Cardiac fibroblast (primary cell): Measurements from ENCODE around the gene BTBD9.

Experiments
- DNase-seq, 2 donors: peaks; one replicate each; pipeline versions ENCODE4 v3.0.0 to v3.0.0-alpha.2; 2010; ENCODE audit warnings: low read depth in 2 of 2
- H3K4me3 ChIP-seq, 2 donors: replicated peaks in 1 of 2; 1 replicate in 1 of 2; 2 replicates in 1 of 2; pipeline ENCODE4 v1.5.1; 2011; ENCODE audit warnings: low read depth in 2 of 2, low read length in 2 of 2, mild to moderate bottlenecking in 2 of 2, moderate library complexity in 1 of 2
- TF ChIP-seq, protein P1 (sequence below): IDR thresholded peaks from one replicate; pipeline ENCODE4 v1.5.1; 2011; ENCODE audit warnings: low read depth, mild to moderate bottlenecking, low read length, inconsistent platforms

Gene BTBD9

DNA sequence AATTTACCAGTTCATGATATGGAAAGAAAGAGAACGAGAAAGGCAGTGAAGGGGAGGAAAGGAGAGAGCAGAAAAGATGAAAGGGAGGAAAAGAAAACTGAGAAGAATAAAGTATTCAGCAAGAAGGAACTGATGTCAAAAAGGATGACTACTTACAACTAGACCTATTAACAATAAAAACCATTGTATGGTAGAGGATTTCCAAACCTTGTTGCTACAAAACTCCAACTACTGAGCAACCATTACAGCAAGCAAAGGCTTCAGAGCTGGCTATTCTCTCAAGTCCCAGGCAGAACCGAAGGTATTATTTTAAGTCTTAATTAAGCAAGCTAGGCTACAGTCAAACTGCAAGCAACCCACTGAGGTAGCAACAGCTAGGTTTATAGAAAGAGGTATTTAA is 142.2 kb downstream of the BTBD9 start:
- H3K4me3 ChIP-seq: no peak overlapping the region
- TF ChIP-seq, protein P1, sequence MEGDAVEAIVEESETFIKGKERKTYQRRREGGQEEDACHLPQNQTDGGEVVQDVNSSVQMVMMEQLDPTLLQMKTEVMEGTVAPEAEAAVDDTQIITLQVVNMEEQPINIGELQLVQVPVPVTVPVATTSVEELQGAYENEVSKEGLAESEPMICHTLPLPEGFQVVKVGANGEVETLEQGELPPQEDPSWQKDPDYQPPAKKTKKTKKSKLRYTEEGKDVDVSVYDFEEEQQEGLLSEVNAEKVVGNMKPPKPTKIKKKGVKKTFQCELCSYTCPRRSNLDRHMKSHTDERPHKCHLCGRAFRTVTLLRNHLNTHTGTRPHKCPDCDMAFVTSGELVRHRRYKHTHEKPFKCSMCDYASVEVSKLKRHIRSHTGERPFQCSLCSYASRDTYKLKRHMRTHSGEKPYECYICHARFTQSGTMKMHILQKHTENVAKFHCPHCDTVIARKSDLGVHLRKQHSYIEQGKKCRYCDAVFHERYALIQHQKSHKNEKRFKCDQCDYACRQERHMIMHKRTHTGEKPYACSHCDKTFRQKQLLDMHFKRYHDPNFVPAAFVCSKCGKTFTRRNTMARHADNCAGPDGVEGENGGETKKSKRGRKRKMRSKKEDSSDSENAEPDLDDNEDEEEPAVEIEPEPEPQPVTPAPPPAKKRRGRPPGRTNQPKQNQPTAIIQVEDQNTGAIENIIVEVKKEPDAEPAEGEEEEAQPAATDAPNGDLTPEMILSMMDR: no peak
- DNase-seq: no peak

DNA sequence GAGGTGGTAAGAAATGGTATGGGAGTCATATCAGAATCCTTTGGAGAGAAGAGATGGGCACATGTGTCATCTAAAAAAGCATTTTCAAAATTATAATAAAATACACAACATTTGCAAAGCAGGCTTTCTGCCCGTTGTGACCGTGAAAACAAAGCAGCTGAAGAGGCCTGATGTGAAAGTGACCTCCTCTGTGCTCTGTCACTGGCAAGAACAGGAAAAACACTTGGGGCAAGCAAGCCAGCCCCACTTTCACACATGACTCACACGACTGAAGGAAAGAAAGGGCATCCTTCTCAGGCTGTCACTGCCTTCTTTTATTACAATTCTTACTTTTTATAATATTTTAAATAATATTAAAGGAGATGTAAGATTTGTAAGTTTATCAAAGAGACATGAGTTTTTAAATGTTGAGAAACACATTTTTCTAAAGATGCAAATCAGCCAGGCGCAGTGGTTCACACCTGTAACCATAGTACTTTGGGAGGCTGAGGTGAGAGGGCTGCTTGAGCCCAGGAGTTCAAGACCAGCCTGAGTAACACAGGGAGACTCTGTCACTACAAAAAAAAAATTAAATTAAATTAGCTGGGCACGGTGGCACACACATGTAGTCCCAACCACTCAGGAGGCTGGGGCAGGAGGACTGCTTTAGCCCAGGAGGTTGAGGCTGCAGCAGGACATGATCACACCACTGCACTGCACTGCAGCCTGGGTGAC is 143.7 kb downstream of the BTBD9 start:
- DNase-seq: peak in 1 of 2 donors; percentile 9
- no peak overlapping the region for H3K4me3 ChIP-seq
- TF ChIP-seq, protein P1: no peak

DNA sequence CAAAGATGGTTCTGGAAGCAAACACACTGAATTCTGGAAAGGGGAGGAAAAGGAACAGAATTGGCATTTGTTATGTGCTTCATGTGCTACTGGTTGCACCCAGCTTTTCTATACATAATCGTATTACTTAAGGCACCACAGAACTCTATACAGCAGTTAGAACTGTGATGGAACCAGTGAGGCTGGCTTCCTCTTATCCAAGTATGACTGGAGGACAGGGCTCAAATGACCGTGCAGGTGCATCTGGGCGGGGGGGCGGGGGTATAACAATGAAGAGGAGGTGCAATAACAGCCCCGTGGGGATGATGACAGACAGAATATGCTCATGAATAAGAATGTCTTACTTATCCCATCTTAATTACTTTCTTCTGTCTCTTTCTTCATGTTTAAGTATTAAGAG is 144.2 kb downstream of the BTBD9 start:
- DNase-seq: no peak
- TF ChIP-seq, protein P1: no peak
- H3K4me3 ChIP-seq: no peak overlapping the region

DNA sequence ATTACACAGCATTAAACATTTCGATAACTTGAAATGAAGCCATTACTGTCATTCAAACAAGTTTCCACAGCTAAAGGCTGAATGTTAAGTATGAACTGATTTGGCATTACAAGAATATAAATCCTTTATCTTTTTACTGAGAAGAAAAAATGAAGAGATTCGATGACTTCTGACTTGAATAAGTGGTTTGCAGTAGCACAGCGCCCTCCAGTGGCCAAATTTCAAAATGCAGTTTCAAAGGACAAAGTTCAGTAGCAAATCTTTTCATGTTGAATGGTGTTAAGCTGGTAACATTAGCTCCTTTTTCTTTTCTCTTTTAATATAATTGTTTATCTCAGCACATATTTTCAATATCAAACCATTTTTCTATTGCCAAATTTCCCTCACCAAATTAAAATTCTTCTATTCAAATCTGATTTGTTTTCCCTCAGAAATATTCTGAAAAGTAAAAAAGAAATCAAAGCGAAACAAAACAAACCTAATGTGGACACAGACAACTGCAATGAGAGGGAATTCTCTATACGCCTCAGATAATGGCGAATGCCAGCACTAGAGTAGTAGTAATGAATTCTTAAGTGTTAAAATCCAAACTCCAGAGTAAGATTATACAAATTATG is 145.7 kb downstream of the BTBD9 start:
- TF ChIP-seq, protein P1: peak; percentile 67
- peak; percentile 85 to 86 for DNase-seq
- no peak overlapping the region for H3K4me3 ChIP-seq

DNA sequence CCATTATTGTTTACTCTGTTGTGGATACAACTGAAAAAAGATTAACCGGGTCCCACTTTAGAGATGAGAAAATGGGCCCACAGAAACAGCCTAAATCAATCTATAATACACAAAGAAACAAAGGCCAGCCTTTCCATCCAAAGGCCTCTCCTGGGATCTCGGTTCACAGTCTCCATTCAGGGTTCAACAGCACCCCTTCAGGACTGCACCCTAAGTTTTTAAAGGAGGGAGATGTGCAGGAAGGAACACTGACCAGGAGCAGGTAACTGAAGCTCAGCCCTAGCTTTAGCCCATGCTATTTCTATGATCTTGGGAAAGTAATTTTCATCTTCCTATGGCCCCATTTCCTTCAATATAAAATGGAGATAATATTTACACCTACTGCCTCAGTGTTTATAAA is 147.7 kb downstream of the BTBD9 start:
- no peak for DNase-seq
- no peak overlapping the region for H3K4me3 ChIP-seq
- TF ChIP-seq, protein P1: no peak

DNA sequence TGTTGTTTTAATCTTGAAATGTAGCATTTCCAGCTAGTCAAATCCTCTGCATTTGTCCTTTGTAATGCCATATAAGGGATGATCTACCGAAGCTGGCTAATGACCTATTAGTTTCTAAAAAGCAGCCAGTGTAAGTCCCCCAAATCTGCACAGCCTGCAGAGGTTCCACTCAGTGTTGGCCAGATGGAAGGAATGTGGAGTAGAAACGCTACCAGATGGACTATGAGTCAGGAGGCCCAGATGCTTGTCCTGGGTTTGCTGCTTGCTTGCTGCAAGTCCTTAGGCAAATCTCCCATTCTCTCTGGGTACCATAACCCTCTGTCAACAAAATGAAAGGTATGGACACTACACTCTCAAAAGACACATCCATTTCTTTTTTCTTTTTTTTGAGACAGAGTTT is 149.8 kb downstream of the BTBD9 start:
- TF ChIP-seq, protein P1: no peak
- no peak overlapping the region for H3K4me3 ChIP-seq
- DNase-seq: peak; percentile 13 to 62
